Colonic mucosa (tissue), 4 donors: ENCODE data around the gene TBC1D22A. TPM values are rescaled to one million over a fixed set of nuclear protein-coding genes. Genes with fewer than 3 reads are reported as not detected.

ENCODE experiments used
- DNase-seq: peaks from one replicate; pipeline ENCODE4 v3.0.0-alpha.2; 2020
- H3K27ac ChIP-seq: fragments of 200-600 bp; one replicate; pipeline ENCODE4 v1.8.0; 2021
- H3K27me3 ChIP-seq: fragments of 200-600 bp; one replicate; pipeline ENCODE4 v1.8.0; 2021
- H3K36me3 ChIP-seq: fragments of 200-600 bp; one replicate; pipeline ENCODE4 v1.8.0; 2021
- H3K4me1 ChIP-seq: fragments of 200-600 bp; one replicate; pipeline ENCODE4 v1.8.0; 2021; ENCODE audit warnings: mild to moderate bottlenecking
- H3K4me3 ChIP-seq: fragments of 200-600 bp; one replicate; pipeline ENCODE4 v1.8.0; 2021
- H3K9ac ChIP-seq, 2 donors: one replicate each; pipeline ENCODE4 v1.7.0; 2013; ENCODE audit warnings: control low read depth in 2 of 2, low read depth in 2 of 2, low read length in 2 of 2
- H3K9me3 ChIP-seq: fragments of 200-600 bp; one replicate; pipeline ENCODE4 v1.8.0; 2021
- CTCF ChIP-seq: fragments of 200-600 bp; IDR thresholded peaks from one replicate; pipeline ENCODE4 v1.8.0; 2022; ENCODE audit warnings: antibody characterized with exemption, mild to moderate bottlenecking
- intact Hi-C: fragments of 100-400 bp; cut with DNase I; formaldehyde crosslinking; loops from one replicate; pipeline ENCODE4 v1.14.1; 2022
- total RNA-seq, 2 donors: library from RNA; stranded (reverse); fragmentation: NEBNext Ultra II Directional in 1 of 2; extraction: Animal tissue kit (Norgen Biotek cat#: 25700) in 1 of 2; gene quantifications; one replicate each; pipeline ENCODE4 v1.2.1, GENCODE V29; 2021
- donor health status: healthy.
- donor health status: DM: no; HTN: no; CAD: no.
- donor health status: DM: no; HTN: no; CAD: no.

The TBC1D22A gene
- total RNA-seq, 2 donors from 2014 or later, result 34.2 to 36.4 TPM

GRCh38 chr22:47090591-47091245 is 328.3 kb downstream of the TBC1D22A start:
- TF ChIP-seq CTCF, result no peak

GRCh38 chr22:47091246-47091651 is 328.8 kb downstream of the TBC1D22A start:
- H3K27me3 ChIP-seq, result no peaks in the 10 kb centered on the region
- H3K4me3 ChIP-seq, result no peak overlapping the region
- intact Hi-C loops, result no loop called here
- H3K9me3 ChIP-seq, result no peaks in the 10 kb centered on the region
- DNase-seq, result no peak
- H3K27ac ChIP-seq, result no peak overlapping the region
- no peaks in the 10 kb centered on the region for H3K36me3 ChIP-seq
- no peaks in the 10 kb centered on the region for H3K4me1 ChIP-seq
- no peak overlapping the region for H3K9ac ChIP-seq
- TF ChIP-seq CTCF, result no peak

More at GRCh38 chr22:47090591-47091245, 328.3 kb downstream of the TBC1D22A start:
- H3K9ac ChIP-seq, result no peak overlapping the region
- no peaks in the 10 kb centered on the region for H3K27me3 ChIP-seq
- H3K4me1 ChIP-seq, result no peaks in the 10 kb centered on the region
- no peak for DNase-seq
- no peak overlapping the region for H3K4me3 ChIP-seq
- no peaks in the 10 kb centered on the region for H3K9me3 ChIP-seq
- H3K36me3 ChIP-seq, result no peaks in the 10 kb centered on the region
- no peak overlapping the region for H3K27ac ChIP-seq
- intact Hi-C loops, result no loop called here

- intact Hi-C loops, result no loop called here
- no peak overlapping the region for H3K27ac ChIP-seq
- no peak overlapping the region for H3K4me3 ChIP-seq
- no peaks in the 10 kb centered on the region for H3K27me3 ChIP-seq
- DNase-seq, result no peak
- TF ChIP-seq CTCF, result no peak
- H3K4me1 ChIP-seq, result no peaks in the 10 kb centered on the region
- no peak overlapping the region for H3K9ac ChIP-seq
- H3K36me3 ChIP-seq, result no peaks in the 10 kb centered on the region
- H3K9me3 ChIP-seq, result no peaks in the 10 kb centered on the region
Measured at GRCh38 chr22:47091921-47092700, 329.7 kb downstream of the TBC1D22A start.

- Histone ChIP-seq H3K27me3 (no peaks in the 10 kb centered on the region), H3K4me3 (no peak overlapping the region), H3K36me3 (no peaks in the 10 kb centered on the region), H3K4me1 (no peaks in the 10 kb centered on the region), H3K9me3 (no peaks in the 10 kb centered on the region), H3K9ac (no peak overlapping the region), H3K27ac (no peak overlapping the region)
- no peak for TF ChIP-seq CTCF
- no peak for DNase-seq
- intact Hi-C loops, result no loop called here
Measured at GRCh38 chr22:47092896-47093311, 330.5 kb downstream of the TBC1D22A start.

GRCh38 chr22:47093720-47094119 is 331.3 kb downstream of the TBC1D22A start:
- H3K9ac ChIP-seq, result no peak overlapping the region
- intact Hi-C loops, result no loop called here
- no peak overlapping the region for H3K27ac ChIP-seq
- no peak for DNase-seq
- no peak for TF ChIP-seq CTCF
- no peaks in the 10 kb centered on the region for H3K4me1 ChIP-seq
- H3K9me3 ChIP-seq, result no peaks in the 10 kb centered on the region
- no peaks in the 10 kb centered on the region for H3K36me3 ChIP-seq
- no peaks in the 10 kb centered on the region for H3K27me3 ChIP-seq
- no peak overlapping the region for H3K4me3 ChIP-seq
